Measurements from ENCODE around the gene DCUN1D4. TPM values are rescaled to one million over a fixed set of nuclear protein-coding genes. Genes with fewer than 3 reads are reported as not detected.
"Not testable (repeated sequence)": the region's sequence is repeated elsewhere in the genome, so short reads cannot be mapped to it uniquely, and the experiment has no call there.

The DCUN1D4 gene
- total RNA-seq, 2 donors from 2014 or later = 23.0 to 49.1 TPM

GRCh38 chr4:51932684-51933083 lies 89.7 kb downstream of the DCUN1D4 start:
- 69% methylated on average over 3 of the region's 3 CpGs for WGBS
- no peak overlapping the region for H3K27ac ChIP-seq
- TF ChIP-seq CTCF (IDR thresholded peaks at IDR 0.05) = no peak
- no peak for TF ChIP-seq POLR2A (IDR thresholded peaks at IDR 0.05)
- H3K9me3 ChIP-seq = no peaks in the 10 kb centered on the region
- intact Hi-C loops (cut with DNase I) = no loop called here
- no peaks in the 10 kb centered on the region for H3K36me3 ChIP-seq
- no peaks in the 10 kb centered on the region for H3K4me1 ChIP-seq (replicated peaks)
- no peak overlapping the region for H3K4me3 ChIP-seq
- H3K27me3 ChIP-seq (replicated peaks; ENCODE audit: insufficient read depth) = no peaks in the 10 kb centered on the region
- DNase-seq (ENCODE audit: low spot score) = no peak

GRCh38 chr4:51940460-51940859 lies 97.5 kb downstream of the DCUN1D4 start:
- H3K9me3 ChIP-seq; H3K27ac ChIP-seq; H3K36me3 ChIP-seq; H3K27me3 ChIP-seq (replicated peaks; ENCODE audit: insufficient read depth); H3K4me3 ChIP-seq; DNase-seq (ENCODE audit: low spot score); H3K4me1 ChIP-seq (replicated peaks); intact Hi-C loops (cut with DNase I): not testable (repeated sequence)
- 87% methylated on average over 13 of the region's 13 CpGs for WGBS

GRCh38 chr4:51942108-51942832 lies 99.3 kb downstream of the DCUN1D4 start:
- H3K4me1 ChIP-seq (replicated peaks) = no peaks in the 10 kb centered on the region
- intact Hi-C loops (cut with DNase I) = no loop called here
- no peaks in the 10 kb centered on the region for H3K27me3 ChIP-seq (replicated peaks; ENCODE audit: insufficient read depth)
- TF ChIP-seq POLR2A (IDR thresholded peaks at IDR 0.05) = no peak
- TF ChIP-seq CTCF (IDR thresholded peaks at IDR 0.05) = no peak
- TF ChIP-seq POLR2AphosphoS5 (IDR thresholded peaks at IDR 0.05) = no peak
- H3K9me3 ChIP-seq = no peaks in the 10 kb centered on the region
- DNase-seq (ENCODE audit: low spot score) = no peak
- 85% methylated on average over 6 of the region's 6 CpGs for WGBS
- H3K36me3 ChIP-seq = no peaks in the 10 kb centered on the region
- H3K4me3 ChIP-seq = no peak overlapping the region
- H3K27ac ChIP-seq = no peak overlapping the region

- TF ChIP-seq POLR2A (IDR thresholded peaks at IDR 0.05) (no peak), POLR2AphosphoS5 (IDR thresholded peaks at IDR 0.05) (no peak), CTCF (IDR thresholded peaks at IDR 0.05) (no peak)
- H3K27ac ChIP-seq = no peak overlapping the region
- H3K9me3 ChIP-seq = no peaks in the 10 kb centered on the region
- H3K4me3 ChIP-seq = no peak overlapping the region
- no peak for DNase-seq (ENCODE audit: low spot score)
- H3K4me1 ChIP-seq (replicated peaks) = no peaks in the 10 kb centered on the region
- 73% methylated on average over 2 of the region's 2 CpGs for WGBS
- H3K27me3 ChIP-seq (replicated peaks; ENCODE audit: insufficient read depth) = no peaks in the 10 kb centered on the region
- H3K36me3 ChIP-seq = no peaks in the 10 kb centered on the region
- intact Hi-C loops (cut with DNase I) = no loop called here
Observed at GRCh38 chr4:51942833-51943215, 99.9 kb downstream of the DCUN1D4 start.

GRCh38 chr4:51943221-51943620 lies 100.3 kb downstream of the DCUN1D4 start:
- Histone ChIP-seq H3K36me3 (no peaks in the 10 kb centered on the region), H3K4me3 (no peak overlapping the region), H3K27me3 (replicated peaks; ENCODE audit: insufficient read depth) (no peaks in the 10 kb centered on the region), H3K9me3 (no peaks in the 10 kb centered on the region), H3K4me1 (replicated peaks) (no peaks in the 10 kb centered on the region), H3K27ac (no peak overlapping the region)
- TF ChIP-seq POLR2A (IDR thresholded peaks at IDR 0.05) (no peak), CTCF (IDR thresholded peaks at IDR 0.05) (no peak), POLR2AphosphoS5 (IDR thresholded peaks at IDR 0.05) (no peak)
- intact Hi-C loops (cut with DNase I) = no loop called here
- DNase-seq (ENCODE audit: low spot score) = no peak
- 65% methylated on average over 6 of the region's 6 CpGs for WGBS
